Caco-2 (cell line): ENCODE measurements around the gene MINAR1. TPM values are rescaled to one million over a fixed set of nuclear protein-coding genes. Genes with fewer than 3 reads are reported as not detected.

Experiments used
- BruUV-seq: library from RNA; stranded (reverse); fragments of 400-500 nt; replicated peaks from 2 replicates; lab custom pipeline; 2021; lab: Mats Ljungman, UMichigan
- CTCF ChIA-PET: fragments of 300-600 bp; sonication (Branson Sonifier 250); formaldehyde crosslinking; loops from one replicate; lab custom pipeline; 2022; ENCODE audit warnings: antibody characterized with exemption; lab: Charles Lee
- POLR2A ChIA-PET: fragments of 300-600 bp; sonication (Branson Sonifier 250); formaldehyde crosslinking; loops from one replicate; lab custom pipeline; 2022; ENCODE audit warnings: antibody characterized with exemption; lab: Charles Lee
- DNase-seq, 2 experiments: peaks; one replicate each; pipeline versions ENCODE4 v3.0.0 to v3.0.0-alpha.2; 2020 to 2022
- H3K27me3 ChIP-seq: replicated peaks from 2 replicates; pipeline ENCODE4 v1.6.0; 2011; ENCODE audit warnings: low read length; ENCODE audit not compliant: control insufficient read depth, insufficient read depth
- H3K36me3 ChIP-seq: 2 replicates; pipeline ENCODE4 v1.5.1; 2011; ENCODE audit warnings: low read length; ENCODE audit not compliant: control insufficient read depth, insufficient read depth
- H3K4me1 ChIP-seq: fragments of 250-450 bp; sonication (Bioruptor Pico); 2 replicates; pipeline ENCODE4 v1.5.1; 2020; ENCODE audit warnings: mild to moderate bottlenecking
- H3K4me3 ChIP-seq: 2 replicates; pipeline ENCODE4 v1.5.1; 2011; ENCODE audit warnings: low read depth, mild to moderate bottlenecking, control low read depth, low read length
- H3K9me3 ChIP-seq: fragments of 250-450 bp; sonication (Bioruptor Pico); 2 replicates; pipeline ENCODE4 v1.5.1; 2020; ENCODE audit warnings: mild to moderate bottlenecking, moderate library complexity
- H3K27ac Mint-ChIP-seq: one replicate; pipeline ENCODE4 v1.8.0; 2022; ENCODE audit warnings: mixed read lengths; ENCODE audit not compliant: unreplicated experiment
- H3K27me3 Mint-ChIP-seq: one replicate; pipeline ENCODE4 v1.8.0; 2022; ENCODE audit warnings: mixed read lengths; ENCODE audit not compliant: insufficient read depth, unreplicated experiment
- H3K36me3 Mint-ChIP-seq: one replicate; pipeline ENCODE4 v1.8.0; 2022; ENCODE audit warnings: mild to moderate bottlenecking, mixed read lengths; ENCODE audit not compliant: insufficient read depth, unreplicated experiment
- H3K4me1 Mint-ChIP-seq: one replicate; pipeline ENCODE4 v1.8.0; 2022; ENCODE audit warnings: low read depth, mixed read lengths; ENCODE audit not compliant: unreplicated experiment
- H3K4me3 Mint-ChIP-seq: one replicate; pipeline ENCODE4 v1.8.0; 2022; ENCODE audit warnings: mild to moderate bottlenecking, moderate library complexity, mixed read lengths; ENCODE audit not compliant: unreplicated experiment
- H3K9me3 Mint-ChIP-seq: one replicate; pipeline ENCODE4 v1.8.0; 2022; ENCODE audit warnings: mixed read lengths; ENCODE audit not compliant: unreplicated experiment
- CTCF ChIP-seq, 2 experiments: fragments of 200-600 bp in 1 of 2; IDR thresholded peaks; 1 replicate in 1 of 2; 2 replicates in 1 of 2; pipeline versions ENCODE4 v1.5.1 to v1.8.0; 2011 to 2022; ENCODE audit warnings: antibody characterized with exemption in 1 of 2, control low read depth in 1 of 2, inconsistent platforms in 1 of 2, low read depth in 1 of 2, low read length in 1 of 2, mild to moderate bottlenecking in 1 of 2, moderate library complexity in 1 of 2; ENCODE audit not compliant: insufficient read depth in 1 of 2, severe bottlenecking in 1 of 2, unreplicated experiment in 1 of 2
- intact Hi-C: fragments of 100-400 bp; cut with micrococcal nuclease; formaldehyde crosslinking; loops from one replicate; pipeline ENCODE4 v1.10.0; 2022; ENCODE audit not compliant: unreplicated experiment
- total RNA-seq: library from RNA; stranded (reverse); gene quantifications from 2 replicates; pipeline ENCODE4 v1.2.3, GENCODE V29; 2022

Gene MINAR1
- total RNA-seq, 1 experiment from 2014 or later, result 0.34 TPM

GRCh38 chr15:79397269-79397910 lies 34.7 kb upstream of the MINAR1 start:
- H3K4me3 ChIP-seq, result no peak overlapping the region
- H3K4me1 Mint-ChIP-seq, result no peaks in the 10 kb centered on the region
- intact Hi-C loops, result no loop called here
- CTCF ChIA-PET, result no interaction called here
- H3K36me3 ChIP-seq, result no peaks in the 10 kb centered on the region
- H3K9me3 ChIP-seq, result no peaks in the 10 kb centered on the region
- H3K9me3 Mint-ChIP-seq, result no peaks in the 10 kb centered on the region
- peaks cover 7% of the 10 kb centered on the region for H3K27me3 Mint-ChIP-seq
- no peaks in the 10 kb centered on the region for H3K4me1 ChIP-seq
- no TSS peak for BruUV-seq
- no peak overlapping the region for H3K27ac Mint-ChIP-seq
- TF ChIP-seq CTCF (IDR thresholded peaks at IDR 0.05; ENCODE audit: insufficient read depth in 1 of 2, low read depth in 1 of 2, low read length in 1 of 2, severe bottlenecking in 1 of 2, unreplicated experiment in 1 of 2), result no peak
- DNase-seq, result no peak
- no peak overlapping the region for H3K4me3 Mint-ChIP-seq
- H3K36me3 Mint-ChIP-seq, result no peaks in the 10 kb centered on the region
- POLR2A ChIA-PET, result no interaction called here
- H3K27me3 ChIP-seq, result no peaks in the 10 kb centered on the region

GRCh38 chr15:79399606-79400005 lies 32.5 kb upstream of the MINAR1 start:
- peaks cover 7% of the 10 kb centered on the region for H3K27me3 Mint-ChIP-seq
- H3K36me3 ChIP-seq, result no peaks in the 10 kb centered on the region
- H3K27me3 ChIP-seq, result no peaks in the 10 kb centered on the region
- no TSS peak for BruUV-seq
- H3K9me3 Mint-ChIP-seq, result no peaks in the 10 kb centered on the region
- no peak overlapping the region for H3K4me3 Mint-ChIP-seq
- TF ChIP-seq CTCF (IDR thresholded peaks at IDR 0.05; ENCODE audit: insufficient read depth in 1 of 2, low read depth in 1 of 2, low read length in 1 of 2, severe bottlenecking in 1 of 2, unreplicated experiment in 1 of 2), result no peak
- H3K4me1 Mint-ChIP-seq, result no peaks in the 10 kb centered on the region
- H3K4me1 ChIP-seq, result no peaks in the 10 kb centered on the region
- no peak overlapping the region for H3K4me3 ChIP-seq
- no peaks in the 10 kb centered on the region for H3K9me3 ChIP-seq
- ChIA-PET POLR2A (no interaction called here), CTCF (no interaction called here)
- no peak overlapping the region for H3K27ac Mint-ChIP-seq
- intact Hi-C loops, result no loop called here
- DNase-seq, result no peak
- no peaks in the 10 kb centered on the region for H3K36me3 Mint-ChIP-seq

GRCh38 chr15:79400650-79401049 lies 31.5 kb upstream of the MINAR1 start:
- H3K27me3 Mint-ChIP-seq, result peaks cover 7% of the 10 kb centered on the region
- no peak overlapping the region for H3K4me3 Mint-ChIP-seq
- no peaks in the 10 kb centered on the region for H3K4me1 Mint-ChIP-seq
- Histone ChIP-seq H3K9me3 (no peaks in the 10 kb centered on the region), H3K27me3 (no peaks in the 10 kb centered on the region), H3K4me1 (no peaks in the 10 kb centered on the region), H3K36me3 (no peaks in the 10 kb centered on the region), H3K4me3 (no peak overlapping the region)
- no peak overlapping the region for H3K27ac Mint-ChIP-seq
- BruUV-seq, result no TSS peak
- no peak for TF ChIP-seq CTCF (IDR thresholded peaks at IDR 0.05; ENCODE audit: insufficient read depth in 1 of 2, low read depth in 1 of 2, low read length in 1 of 2, severe bottlenecking in 1 of 2, unreplicated experiment in 1 of 2)
- H3K9me3 Mint-ChIP-seq, result no peaks in the 10 kb centered on the region
- no peaks in the 10 kb centered on the region for H3K36me3 Mint-ChIP-seq
- DNase-seq, result no peak
- ChIA-PET POLR2A (no interaction called here), CTCF (no interaction called here)
- intact Hi-C loops, result no loop called here
